GM15510 (cell line): ENCODE data around the gene UBE2I.

Source experiments
- POLR2A ChIP-seq: IDR thresholded peaks from 3 replicates; pipeline ENCODE4 v1.6.1; 2011; ENCODE audit warnings: borderline replicate concordance; ENCODE audit not compliant: insufficient read length; ENCODE audit errors: extremely low read depth

Gene UBE2I

GRCh38 chr16:1350691-1351090 is 41.3 kb downstream of the UBE2I start:
- no peak for TF ChIP-seq POLR2A

- no peak for TF ChIP-seq POLR2A
Observed at GRCh38 chr16:1351215-1351581, 41.8 kb downstream of the UBE2I start.

- peak; percentile 86 for TF ChIP-seq POLR2A
Observed at GRCh38 chr16:1351582-1352362, 42.3 kb downstream of the UBE2I start, which contains the start of the genes GNPTG and TSR3. GNPTG (plus strand) TSS chr16:1351931; CDS start chr16:1351966, 35 bp downstream. TSR3 (minus strand) TSS chr16:1351878; CDS start chr16:1351804, 74 bp downstream.

GRCh38 chr16:1354815-1355540 is 45.5 kb downstream of the UBE2I start:
- no peak for TF ChIP-seq POLR2A

- no peak for TF ChIP-seq POLR2A
Observed at GRCh38 chr16:1355591-1355990, 46.2 kb downstream of the UBE2I start.

GRCh38 chr16:1356061-1356900 is 46.8 kb downstream of the UBE2I start:
- TF ChIP-seq POLR2A, result no peak

GRCh38 chr16:1357906-1358566 is 48.6 kb downstream of the UBE2I start:
- TF ChIP-seq POLR2A, result no peak

GRCh38 chr16:1361685-1362360 is 52.4 kb downstream of the UBE2I start:
- TF ChIP-seq POLR2A, result no peak

- no peak for TF ChIP-seq POLR2A
Observed at GRCh38 chr16:1362807-1363206, 53.4 kb downstream of the UBE2I start.

- no peak for TF ChIP-seq POLR2A
Observed at GRCh38 chr16:1363501-1364041, 54.1 kb downstream of the UBE2I start.

- TF ChIP-seq POLR2A, result no peak
Observed at GRCh38 chr16:1364510-1364909, 55.1 kb downstream of the UBE2I start.

- TF ChIP-seq POLR2A, result no peak
Observed at GRCh38 chr16:1366060-1366711, 56.8 kb downstream of the UBE2I start.

- no peak for TF ChIP-seq POLR2A
Observed at GRCh38 chr16:1366712-1367299, 57.4 kb downstream of the UBE2I start.
